ENCODE measurements around the gene GLI1. TPM values are rescaled to one million over a fixed set of nuclear protein-coding genes. Genes with fewer than 3 reads are reported as not detected.
A peak's percentile ranks its signal among the peaks of the same experiment; 100 is the strongest.
"Not testable (repeated sequence)": the region's sequence is repeated elsewhere in the genome, so short reads cannot be mapped to it uniquely, and the experiment has no call there.

GLI1 gene
- polyA plus RNA-seq, 1 donor, result 7.3 TPM

GRCh38 chr12:57487055-57487596, 27.5 kb downstream of the GLI1 start:
- no CpG with 5 or more reads among the region's 27 CpGs for WGBS (ENCODE audit: insufficient coverage, low lambda C conversion rate)
- Histone ChIP-seq H3K27me3 (ENCODE audit: control insufficient read depth, insufficient read depth, low read length) (peaks cover 2% of the 10 kb centered on the region), H3K27ac (ENCODE audit: low read length) (no peak overlapping the region), H3K4me3 (ENCODE audit: low read length) (peak overlapping the region; percentile 92), H3K9me3 (ENCODE audit: control insufficient read depth, low read depth, low read length) (no peaks in the 10 kb centered on the region), H3K4me1 (ENCODE audit: control insufficient read depth, insufficient read depth, low read length) (peaks cover 5% of the 10 kb centered on the region), H3K36me3 (ENCODE audit: control insufficient read depth, insufficient read depth, low read length) (peaks cover 23% of the 10 kb centered on the region)
- no peak for DNase-seq

GRCh38 chr12:57487597-57488401, 28.2 kb downstream of the GLI1 start, which contains the start of gene MARS1:
TSS of gene MARS1 (plus strand) at chr12:57488068. CDS start at chr12:57488091, 23 bp downstream.
- peak within 1 kb of the TSS; percentile 30 for H3K27ac ChIP-seq (ENCODE audit: low read length)
- H3K36me3 ChIP-seq (ENCODE audit: control insufficient read depth, insufficient read depth, low read length), result peaks cover 27% of the 10 kb centered on the region
- peak; percentile 96 to 98 for DNase-seq
- peaks cover 5% of the 10 kb centered on the region for H3K4me1 ChIP-seq (ENCODE audit: control insufficient read depth, insufficient read depth, low read length)
- peak within 1 kb of the TSS; percentile 92 for H3K4me3 ChIP-seq (ENCODE audit: low read length)
- no peaks in the 10 kb centered on the region for H3K9me3 ChIP-seq (ENCODE audit: control insufficient read depth, low read depth, low read length)
- WGBS (ENCODE audit: insufficient coverage, low lambda C conversion rate), result 0% methylated on average over 3 of the region's 47 CpGs
- H3K27me3 ChIP-seq (ENCODE audit: control insufficient read depth, insufficient read depth, low read length), result peaks cover 2% of the 10 kb centered on the region

GRCh38 chr12:57488402-57489156, 29.0 kb downstream of the GLI1 start:
- H3K27me3 ChIP-seq (ENCODE audit: control insufficient read depth, insufficient read depth, low read length), result peaks cover under 1% of the 10 kb centered on the region
- no peak for DNase-seq
- H3K27ac ChIP-seq (ENCODE audit: low read length), result no peak overlapping the region
- H3K4me1 ChIP-seq (ENCODE audit: control insufficient read depth, insufficient read depth, low read length), result peaks cover 5% of the 10 kb centered on the region
- H3K4me3 ChIP-seq (ENCODE audit: low read length), result peak overlapping the region; percentile 92
- peaks cover 29% of the 10 kb centered on the region for H3K36me3 ChIP-seq (ENCODE audit: control insufficient read depth, insufficient read depth, low read length)
- no peaks in the 10 kb centered on the region for H3K9me3 ChIP-seq (ENCODE audit: control insufficient read depth, low read depth, low read length)
- WGBS (ENCODE audit: insufficient coverage, low lambda C conversion rate), result 0% methylated on average over 5 of the region's 11 CpGs

GRCh38 chr12:57489157-57489641, 29.6 kb downstream of the GLI1 start:
- WGBS (ENCODE audit: insufficient coverage, low lambda C conversion rate), result 100% methylated on average over 2 of the region's 5 CpGs
- no peak overlapping the region for H3K27ac ChIP-seq (ENCODE audit: low read length)

GRCh38 chr12:57490126-57490525, 30.5 kb downstream of the GLI1 start:
- H3K9me3 ChIP-seq (ENCODE audit: control insufficient read depth, low read depth, low read length), result no peaks in the 10 kb centered on the region
- no CpG with 5 or more reads among the region's 4 CpGs for WGBS (ENCODE audit: insufficient coverage, low lambda C conversion rate)
- no peak for DNase-seq
- no peak overlapping the region for H3K27ac ChIP-seq (ENCODE audit: low read length)
- H3K4me3 ChIP-seq (ENCODE audit: low read length), result no peak overlapping the region
- no peaks in the 10 kb centered on the region for H3K27me3 ChIP-seq (ENCODE audit: control insufficient read depth, insufficient read depth, low read length)
- peaks cover 29% of the 10 kb centered on the region for H3K36me3 ChIP-seq (ENCODE audit: control insufficient read depth, insufficient read depth, low read length)
- peaks cover 5% of the 10 kb centered on the region for H3K4me1 ChIP-seq (ENCODE audit: control insufficient read depth, insufficient read depth, low read length)

More at GRCh38 chr12:57489157-57489641, 29.6 kb downstream of the GLI1 start:
- peak overlapping the region; percentile 92 for H3K4me3 ChIP-seq (ENCODE audit: low read length)
- peaks cover 29% of the 10 kb centered on the region for H3K36me3 ChIP-seq (ENCODE audit: control insufficient read depth, insufficient read depth, low read length)
- H3K27me3 ChIP-seq (ENCODE audit: control insufficient read depth, insufficient read depth, low read length), result no peaks in the 10 kb centered on the region
- H3K4me1 ChIP-seq (ENCODE audit: control insufficient read depth, insufficient read depth, low read length), result peaks cover 5% of the 10 kb centered on the region
- no peaks in the 10 kb centered on the region for H3K9me3 ChIP-seq (ENCODE audit: control insufficient read depth, low read depth, low read length)
- DNase-seq, result no peak

- WGBS (ENCODE audit: insufficient coverage, low lambda C conversion rate), result 83% methylated on average over 1 of the region's 15 CpGs
- DNase-seq, result no peak
- H3K4me3 ChIP-seq (ENCODE audit: low read length), result no peak overlapping the region
- peaks cover 31% of the 10 kb centered on the region for H3K36me3 ChIP-seq (ENCODE audit: control insufficient read depth, insufficient read depth, low read length)
- H3K27me3 ChIP-seq (ENCODE audit: control insufficient read depth, insufficient read depth, low read length), result no peaks in the 10 kb centered on the region
- H3K9me3 ChIP-seq (ENCODE audit: control insufficient read depth, low read depth, low read length), result no peaks in the 10 kb centered on the region
- peaks cover 5% of the 10 kb centered on the region for H3K4me1 ChIP-seq (ENCODE audit: control insufficient read depth, insufficient read depth, low read length)
- no peak overlapping the region for H3K27ac ChIP-seq (ENCODE audit: low read length)
These were observed 32.1 kb downstream of the GLI1 start for GRCh38 chr12:57491393-57492280.

- WGBS (ENCODE audit: insufficient coverage, low lambda C conversion rate), result no CpG with 5 or more reads among the region's 48 CpGs
- H3K36me3 ChIP-seq (ENCODE audit: control insufficient read depth, insufficient read depth, low read length), result peaks cover 47% of the 10 kb centered on the region
These were observed 35.6 kb downstream of the GLI1 start for GRCh38 chr12:57495051-57495701.

GRCh38 chr12:57496822-57497221, 37.2 kb downstream of the GLI1 start:
- Histone ChIP-seq H3K4me1 (ENCODE audit: control insufficient read depth, insufficient read depth, low read length) (no peaks in the 10 kb centered on the region), H3K36me3 (ENCODE audit: control insufficient read depth, insufficient read depth, low read length) (peaks cover 45% of the 10 kb centered on the region), H3K27ac (ENCODE audit: low read length) (no peak overlapping the region), H3K9me3 (ENCODE audit: control insufficient read depth, low read depth, low read length) (no peaks in the 10 kb centered on the region), H3K27me3 (ENCODE audit: control insufficient read depth, insufficient read depth, low read length) (no peaks in the 10 kb centered on the region), H3K4me3 (ENCODE audit: low read length) (no peak overlapping the region)
- DNase-seq, result no peak

More at GRCh38 chr12:57495051-57495701, 35.6 kb downstream of the GLI1 start:
- H3K27ac ChIP-seq (ENCODE audit: low read length); H3K4me3 ChIP-seq (ENCODE audit: low read length); DNase-seq; H3K4me1 ChIP-seq (ENCODE audit: control insufficient read depth, insufficient read depth, low read length); H3K27me3 ChIP-seq (ENCODE audit: control insufficient read depth, insufficient read depth, low read length); H3K9me3 ChIP-seq (ENCODE audit: control insufficient read depth, low read depth, low read length): not testable (repeated sequence)

- no peak overlapping the region for H3K4me3 ChIP-seq (ENCODE audit: low read length)
- DNase-seq, result no peak
- H3K9me3 ChIP-seq (ENCODE audit: control insufficient read depth, low read depth, low read length), result no peaks in the 10 kb centered on the region
- H3K4me1 ChIP-seq (ENCODE audit: control insufficient read depth, insufficient read depth, low read length), result no peaks in the 10 kb centered on the region
- no peaks in the 10 kb centered on the region for H3K27me3 ChIP-seq (ENCODE audit: control insufficient read depth, insufficient read depth, low read length)
- 100% methylated on average over 4 of the region's 12 CpGs for WGBS (ENCODE audit: insufficient coverage, low lambda C conversion rate)
- peaks cover 49% of the 10 kb centered on the region for H3K36me3 ChIP-seq (ENCODE audit: control insufficient read depth, insufficient read depth, low read length)
- no peak overlapping the region for H3K27ac ChIP-seq (ENCODE audit: low read length)
These were observed 37.9 kb downstream of the GLI1 start for GRCh38 chr12:57497223-57498131.
